Progenitor cell of endocrine pancreas (in vitro differentiated cells): ENCODE results near the gene NRXN3. TPM values are rescaled to one million over a fixed set of nuclear protein-coding genes. Genes with fewer than 3 reads are reported as not detected.

Experiments
- DNase-seq: peaks from one replicate; pipeline ENCODE4 v3.0.0; 2021; ENCODE audit warnings: low spot score; ENCODE audit not compliant: unreplicated experiment
- H3K27ac Mint-ChIP-seq: 2 replicates; pipeline ENCODE4 v1.8.0; 2021; ENCODE audit warnings: mild to moderate bottlenecking, moderate library complexity, mixed read lengths
- H3K27me3 Mint-ChIP-seq: 2 replicates; pipeline ENCODE4 v1.8.0; 2021; ENCODE audit warnings: mixed read lengths
- H3K36me3 Mint-ChIP-seq: 2 replicates; pipeline ENCODE4 v1.8.0; 2022; ENCODE audit warnings: mixed read lengths; ENCODE audit not compliant: insufficient read depth
- H3K4me1 Mint-ChIP-seq: 2 replicates; pipeline ENCODE4 v1.8.0; 2021; ENCODE audit warnings: low read depth, mixed read lengths
- H3K4me3 Mint-ChIP-seq: 2 replicates; pipeline ENCODE4 v1.8.0; 2021; ENCODE audit warnings: low read depth, mild to moderate bottlenecking, moderate library complexity, mixed read lengths
- H3K9me3 Mint-ChIP-seq: 2 replicates; pipeline ENCODE4 v1.8.0; 2021; ENCODE audit warnings: low read depth, mixed read lengths
- CTCF ChIP-seq: fragments of 200-600 bp; sonication (generic); IDR thresholded peaks from one replicate; pipeline ENCODE4 v1.5.0; 2021; ENCODE audit warnings: antibody characterized with exemption, mild to moderate bottlenecking; ENCODE audit not compliant: unreplicated experiment
- total RNA-seq: library from RNA; stranded (reverse); gene quantifications from 2 replicates; pipeline ENCODE4 v1.2.1, GENCODE V29; 2021

The NRXN3 gene
- total RNA-seq, 1 donor from 2014 or later: 22.1 TPM

GRCh38 chr14:78697341-78697740, 527.2 kb downstream of the NRXN3 start:
- peaks cover 4% of the 10 kb centered on the region for H3K4me1 Mint-ChIP-seq
- H3K27ac Mint-ChIP-seq: no peak overlapping the region
- no peaks in the 10 kb centered on the region for H3K36me3 Mint-ChIP-seq
- TF ChIP-seq CTCF: peak; percentile 71
- H3K4me3 Mint-ChIP-seq: no peak overlapping the region
- no peak for DNase-seq
- H3K9me3 Mint-ChIP-seq: no peaks in the 10 kb centered on the region
- H3K27me3 Mint-ChIP-seq: no peaks in the 10 kb centered on the region

- Mint-ChIP-seq H3K9me3 (no peaks in the 10 kb centered on the region), H3K4me3 (no peak overlapping the region), H3K27ac (no peak overlapping the region), H3K27me3 (peaks cover 2% of the 10 kb centered on the region), H3K36me3 (no peaks in the 10 kb centered on the region), H3K4me1 (peaks cover 4% of the 10 kb centered on the region)
- DNase-seq: no peak
- TF ChIP-seq CTCF: no peak
These were observed 528.8 kb downstream of the NRXN3 start for GRCh38 chr14:78698991-78699390.

- no peak for DNase-seq
- peaks cover 2% of the 10 kb centered on the region for H3K27me3 Mint-ChIP-seq
- no peak for TF ChIP-seq CTCF
- H3K9me3 Mint-ChIP-seq: no peaks in the 10 kb centered on the region
- no peak overlapping the region for H3K4me3 Mint-ChIP-seq
- no peak overlapping the region for H3K27ac Mint-ChIP-seq
- peaks cover 4% of the 10 kb centered on the region for H3K4me1 Mint-ChIP-seq
- H3K36me3 Mint-ChIP-seq: no peaks in the 10 kb centered on the region
These were observed 530.1 kb downstream of the NRXN3 start for GRCh38 chr14:78700236-78700635.

GRCh38 chr14:78701246-78701645, 531.1 kb downstream of the NRXN3 start:
- no peak for TF ChIP-seq CTCF
- Mint-ChIP-seq H3K9me3 (no peaks in the 10 kb centered on the region), H3K27ac (no peak overlapping the region), H3K4me1 (peaks cover 8% of the 10 kb centered on the region), H3K4me3 (no peak overlapping the region), H3K27me3 (peaks cover 2% of the 10 kb centered on the region), H3K36me3 (no peaks in the 10 kb centered on the region)
- DNase-seq: no peak

GRCh38 chr14:78704965-78705364, 534.8 kb downstream of the NRXN3 start:
- no peak for DNase-seq
- H3K4me1 Mint-ChIP-seq: peaks cover 5% of the 10 kb centered on the region
- H3K9me3 Mint-ChIP-seq: no peaks in the 10 kb centered on the region
- peaks cover 2% of the 10 kb centered on the region for H3K27me3 Mint-ChIP-seq
- no peak overlapping the region for H3K4me3 Mint-ChIP-seq
- no peak for TF ChIP-seq CTCF
- no peaks in the 10 kb centered on the region for H3K36me3 Mint-ChIP-seq
- no peak overlapping the region for H3K27ac Mint-ChIP-seq

GRCh38 chr14:78705989-78706388, 535.8 kb downstream of the NRXN3 start:
- Mint-ChIP-seq H3K9me3 (no peaks in the 10 kb centered on the region), H3K4me1 (peaks cover 5% of the 10 kb centered on the region), H3K36me3 (no peaks in the 10 kb centered on the region), H3K4me3 (no peak overlapping the region), H3K27ac (no peak overlapping the region), H3K27me3 (peaks cover 2% of the 10 kb centered on the region)
- DNase-seq: no peak
- TF ChIP-seq CTCF: no peak
